Activated T-cell treated with anti-CD3 and anti-CD28 coated beads for 24 hours (primary cell): ENCODE results near the gene HYAL1.
"Not testable (repeated sequence)": the region's sequence is repeated elsewhere in the genome, so short reads cannot be mapped to it uniquely, and the experiment has no call there.

Source experiments
- DNase-seq: peaks from one replicate; pipeline ENCODE4 v3.0.0-alpha.2; 2020; ENCODE audit warnings: low read depth

HYAL1 gene

DNA sequence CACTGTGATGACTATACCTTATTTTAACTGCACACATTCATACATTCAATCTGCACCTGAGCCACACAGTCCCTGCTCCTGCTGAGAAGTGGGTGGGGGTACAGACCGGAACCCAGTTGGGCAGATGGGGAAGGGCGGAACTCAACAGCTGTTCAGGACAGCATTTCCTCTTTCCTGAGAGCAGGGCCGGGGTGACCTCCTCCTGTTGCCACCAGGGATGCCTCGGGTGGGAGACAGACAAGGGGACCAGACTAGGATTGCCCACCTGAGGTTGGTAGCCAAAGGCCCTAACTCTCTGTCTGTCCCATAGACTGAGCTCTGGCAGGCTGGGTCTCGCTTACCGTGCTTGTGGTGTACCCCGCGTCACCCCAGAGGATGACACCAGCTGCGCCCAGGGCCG, 15.2 kb upstream of the HYAL1 start:
- DNase-seq: no peak

DNA sequence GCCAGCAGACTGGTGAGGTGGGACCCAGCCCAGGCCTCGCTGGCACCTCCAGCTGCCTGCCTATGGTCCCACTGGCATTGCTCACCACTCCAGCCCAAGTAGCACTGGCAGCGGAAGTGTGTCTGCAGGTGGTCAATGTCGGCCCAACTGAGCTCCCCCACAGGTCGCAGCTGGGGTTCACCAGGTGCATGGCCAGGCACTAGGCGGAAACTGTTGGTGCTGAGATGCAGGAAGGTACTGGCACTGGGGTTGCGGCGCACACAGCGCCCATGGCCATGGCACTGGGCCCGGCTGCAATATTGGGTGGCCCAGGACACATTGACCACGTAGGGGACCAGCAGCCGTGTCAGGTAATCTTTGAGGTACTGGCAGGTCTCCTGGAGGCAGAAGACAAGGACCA, 14.8 kb upstream of the HYAL1 start:
- no peak for DNase-seq

- no peak for DNase-seq
These were observed 13.9 kb upstream of the HYAL1 start for GRCh38 chr3:50317300-50317699.

DNA sequence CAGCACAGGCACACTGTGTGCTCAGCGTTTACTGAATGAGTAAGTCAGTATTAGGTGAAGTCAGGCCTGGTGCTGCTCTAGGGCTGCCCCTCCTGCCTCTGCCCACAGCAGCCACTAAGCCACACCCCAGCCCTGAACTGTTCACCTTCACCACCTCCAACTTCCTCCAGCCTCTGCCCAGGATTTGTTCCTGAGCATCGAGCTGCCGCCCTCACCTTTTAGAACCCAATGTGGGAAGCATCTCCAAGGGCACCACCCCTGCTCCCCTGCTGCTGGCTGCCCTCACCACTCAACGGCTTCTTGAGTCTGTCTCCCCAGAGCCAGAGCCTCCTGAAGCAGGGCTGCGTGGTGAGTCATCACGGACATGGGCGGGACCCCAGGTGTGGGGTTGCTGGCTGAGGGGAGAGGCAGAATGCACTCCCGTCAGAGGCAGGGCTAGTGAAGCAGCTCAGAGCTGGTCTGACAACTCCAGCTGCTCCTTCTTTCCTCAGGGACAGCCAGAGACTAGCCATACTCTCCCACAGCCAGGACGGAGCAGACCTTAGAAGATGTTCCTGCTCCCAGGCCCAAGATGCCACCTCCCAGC, 13.4 kb upstream of the HYAL1 start:
- DNase-seq: no peak

- DNase-seq: no peak
These were observed 11.4 kb upstream of the HYAL1 start for GRCh38 chr3:50314816-50315215.

GRCh38 chr3:50314342-50314741, 11.0 kb upstream of the HYAL1 start:
- DNase-seq: no peak

DNA sequence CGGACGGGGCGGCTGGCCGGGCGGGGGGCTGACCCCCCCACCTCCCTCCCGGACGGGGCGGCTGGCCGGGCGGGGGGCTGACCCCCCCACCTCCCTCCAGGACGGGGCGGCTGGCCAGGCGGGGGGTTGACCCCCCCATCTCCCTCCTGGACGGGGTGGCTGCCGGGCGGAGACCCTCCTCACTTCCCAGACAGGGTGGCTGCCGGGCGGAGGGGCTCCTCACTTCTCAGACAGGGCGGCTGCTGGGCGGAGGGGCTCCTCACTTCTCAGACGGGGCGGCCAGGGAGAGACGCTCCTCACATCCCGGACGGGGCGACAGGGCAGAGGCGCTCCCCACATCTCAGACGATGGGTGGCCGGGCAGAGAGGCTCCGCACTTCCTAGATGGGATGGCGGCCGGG, 8.7 kb upstream of the HYAL1 start:
- not testable (repeated sequence) for DNase-seq

- DNase-seq: no peak
These were observed 1.2 kb upstream of the HYAL1 start for GRCh38 chr3:50304601-50305000.

DNA sequence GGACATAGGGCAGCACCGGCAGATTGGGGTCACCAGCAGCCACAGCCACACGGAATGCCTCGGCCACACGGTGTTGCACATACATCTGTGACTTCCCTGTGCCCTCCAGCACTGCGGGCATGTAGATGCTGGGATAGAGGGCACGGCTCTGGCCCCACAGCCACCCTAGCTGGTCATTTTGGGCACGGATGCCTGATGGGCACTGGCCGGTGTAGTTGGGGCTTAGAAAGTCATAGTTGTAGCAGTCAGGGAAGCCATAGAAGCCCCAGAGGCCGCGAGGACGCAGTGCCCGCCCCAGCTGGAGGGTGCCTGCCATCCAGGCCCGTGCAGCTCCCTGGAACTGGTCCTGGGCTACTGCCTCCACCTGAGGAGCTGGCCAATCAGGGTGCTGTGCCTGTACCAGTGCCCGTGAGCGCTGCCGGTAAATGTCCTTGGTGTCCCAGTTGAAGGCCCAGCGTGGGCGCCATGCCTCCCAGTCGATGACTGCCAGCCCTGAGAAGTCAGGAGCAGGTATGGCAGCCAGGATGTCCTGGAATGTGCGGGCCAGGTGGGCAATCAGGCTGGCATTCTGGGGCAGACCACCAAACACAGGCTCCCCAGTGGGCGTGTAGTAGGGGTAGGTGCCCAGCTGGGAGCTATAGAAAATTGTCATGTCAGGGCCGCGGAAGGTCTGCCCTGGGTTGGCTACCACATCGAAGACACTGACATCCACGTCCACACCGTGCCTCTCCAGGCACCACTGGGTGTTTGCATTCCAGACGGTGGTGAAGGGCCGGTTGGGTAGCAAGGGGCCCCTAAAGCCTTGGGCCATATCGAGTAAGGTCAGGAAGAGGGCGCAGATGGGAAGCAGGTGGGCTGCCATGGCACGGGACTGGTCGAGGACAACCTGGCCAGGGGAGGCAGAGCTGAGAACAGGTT, 1.0 kb downstream of the HYAL1 start:
- DNase-seq: no peak

- DNase-seq: no peak
These were observed 2.6 kb downstream of the HYAL1 start for GRCh38 chr3:50300681-50301254.

DNA sequence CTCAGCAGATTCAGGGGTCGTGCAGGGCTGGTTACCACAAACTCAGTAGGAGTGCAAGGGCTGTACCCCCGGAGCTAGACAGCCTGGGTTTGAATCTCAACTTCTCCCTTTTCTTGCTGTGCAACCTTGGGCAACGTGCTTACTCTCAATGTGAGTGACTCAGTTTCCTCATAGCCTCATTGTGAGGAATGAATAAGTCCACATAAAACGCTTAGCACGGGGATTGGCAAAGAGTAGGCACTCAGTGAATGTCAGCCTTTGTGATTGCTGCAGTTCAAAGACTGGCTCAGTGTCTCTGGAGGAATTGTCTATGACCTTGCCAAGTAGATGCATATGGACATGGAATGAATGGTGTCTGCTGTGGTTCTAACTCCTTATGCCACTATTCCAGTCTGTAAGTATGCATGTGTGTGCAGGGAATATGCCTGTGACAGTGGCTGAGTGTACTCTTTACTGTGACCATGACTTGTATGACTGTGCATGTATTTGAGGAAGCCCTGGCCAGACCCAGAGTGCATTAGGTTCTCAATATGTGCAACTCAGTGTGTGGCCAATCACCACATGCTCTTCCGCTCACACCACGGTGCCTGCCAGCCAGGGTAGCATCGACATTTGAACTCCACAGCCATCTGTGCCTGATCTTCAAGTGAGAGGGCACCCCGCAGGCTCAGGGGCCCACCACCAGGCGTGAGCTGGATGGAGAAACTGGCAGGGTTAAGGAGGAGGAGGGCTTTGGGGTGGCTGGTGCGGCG, 3.3 kb downstream of the HYAL1 start:
- DNase-seq: no peak

DNA sequence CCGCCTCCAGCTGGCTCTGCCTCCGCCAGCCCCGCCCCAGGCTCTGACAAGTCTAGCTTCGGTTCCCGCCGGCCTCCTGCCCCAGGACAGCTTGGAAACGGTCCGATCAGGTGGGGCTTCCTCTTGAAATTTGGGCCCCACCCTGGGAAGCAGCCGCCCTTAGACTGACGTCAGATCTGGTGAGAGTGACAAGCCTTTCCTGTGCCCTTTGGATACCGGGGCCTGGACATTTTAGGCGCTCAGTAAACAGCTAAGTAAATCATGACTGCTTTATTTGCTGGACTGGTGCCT, 3.8 kb downstream of the HYAL1 start:
- DNase-seq: no peak

- DNase-seq: peak; percentile 98
These were observed 4.3 kb downstream of the HYAL1 start, which contains the start of the genes HYAL3 and NAA80 for GRCh38 chr3:50298836-50299637. Gene HYAL3 (minus strand): TSS chr3:50299405. CDS start chr3:50295602, 3,803 bp downstream. Gene NAA80 (minus strand): TSS chr3:50299405. CDS start chr3:50297463, 1,942 bp downstream.

DNA sequence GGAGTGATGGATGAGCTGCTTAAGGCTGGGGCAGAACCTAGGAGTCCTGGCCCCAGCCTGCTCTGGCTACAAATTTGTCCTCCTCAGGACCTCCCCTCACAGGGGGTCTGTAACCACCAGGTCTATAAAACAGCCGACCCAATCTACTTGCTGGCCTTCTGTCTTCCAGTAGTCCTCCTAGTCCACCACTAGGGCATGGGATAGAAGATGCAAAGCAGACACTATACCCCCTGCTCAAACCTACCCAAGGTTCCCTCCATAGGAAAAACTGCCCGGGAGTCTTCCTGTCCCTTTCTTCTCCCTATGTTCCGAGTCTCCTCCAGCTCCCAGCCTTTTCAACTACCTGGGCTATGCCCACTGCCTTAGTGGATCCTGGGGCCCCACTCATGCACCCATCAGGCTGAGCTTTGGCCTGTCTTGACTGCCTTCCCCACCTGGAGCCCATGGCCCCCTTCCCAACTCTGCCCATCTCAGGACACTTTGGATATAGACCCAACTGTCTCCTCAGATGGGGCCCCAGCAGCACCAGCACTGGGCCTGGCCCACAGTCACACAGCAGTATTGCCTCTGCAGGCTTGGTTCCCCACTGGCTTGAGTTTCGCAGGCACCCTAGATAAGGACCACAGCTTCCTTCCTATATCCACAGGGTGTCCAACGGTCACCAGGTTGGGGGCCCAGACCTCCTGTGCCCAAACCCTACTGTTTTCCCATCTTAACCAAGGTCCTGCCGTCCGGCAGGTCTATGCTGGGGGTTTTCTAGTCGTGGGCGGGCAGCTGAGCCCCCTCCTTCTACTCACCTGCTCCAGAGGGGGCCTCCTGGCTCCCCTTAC, 5.3 kb downstream of the HYAL1 start:
- no peak for DNase-seq

DNA sequence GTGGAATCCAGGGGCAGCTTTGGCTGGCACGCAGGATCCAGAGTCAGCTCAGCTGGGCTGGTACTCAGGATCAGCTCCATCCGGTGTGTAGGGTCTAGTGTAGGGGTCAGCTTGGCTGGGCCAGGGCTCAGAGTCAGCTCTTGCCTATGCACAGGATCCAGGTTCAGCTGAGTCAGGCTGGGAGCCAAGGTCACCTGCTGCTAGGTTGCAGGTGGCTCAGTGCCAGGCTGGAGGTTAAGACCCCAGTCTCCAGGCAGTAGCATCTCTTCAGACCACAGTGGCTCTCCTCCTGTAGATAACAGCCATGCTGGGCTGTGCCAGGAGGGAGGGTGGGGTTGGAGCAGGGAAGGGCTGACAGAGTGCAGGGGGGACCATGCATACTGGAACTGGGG, 6.0 kb downstream of the HYAL1 start:
- DNase-seq: no peak

DNA sequence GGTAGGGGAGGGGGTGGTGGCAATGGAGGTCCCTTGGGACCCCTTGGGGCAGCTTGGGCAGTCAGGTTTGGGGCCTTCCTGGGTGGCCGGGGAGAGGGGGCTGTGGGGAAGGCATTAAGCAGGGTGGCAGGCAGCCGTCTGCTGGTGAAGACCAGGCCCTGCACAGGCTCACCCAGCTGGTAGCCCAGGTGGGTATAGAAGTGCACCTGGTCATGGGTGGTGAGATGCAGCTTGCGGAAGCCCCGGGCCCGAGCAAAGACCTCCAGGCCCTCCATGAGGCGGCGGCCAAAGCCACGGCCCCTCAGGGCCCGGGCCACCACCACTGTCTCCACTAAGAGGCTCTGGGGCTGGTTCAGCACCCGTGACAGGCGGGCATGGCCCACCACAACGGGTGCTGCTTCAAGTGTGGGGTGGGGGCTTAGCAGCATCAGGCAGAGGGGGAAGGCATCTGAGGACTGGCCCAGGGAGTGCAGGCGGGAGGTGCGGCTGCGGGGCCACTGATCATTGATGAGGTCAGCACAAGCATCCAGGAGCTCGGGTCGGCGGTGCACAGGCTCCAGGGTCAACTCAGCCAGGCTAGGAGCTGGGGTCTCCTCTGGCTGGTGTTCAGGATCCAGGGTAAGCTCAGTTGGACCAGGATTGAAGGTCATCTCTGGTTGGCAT, 6.5 kb downstream of the HYAL1 start:
- no peak for DNase-seq

DNA sequence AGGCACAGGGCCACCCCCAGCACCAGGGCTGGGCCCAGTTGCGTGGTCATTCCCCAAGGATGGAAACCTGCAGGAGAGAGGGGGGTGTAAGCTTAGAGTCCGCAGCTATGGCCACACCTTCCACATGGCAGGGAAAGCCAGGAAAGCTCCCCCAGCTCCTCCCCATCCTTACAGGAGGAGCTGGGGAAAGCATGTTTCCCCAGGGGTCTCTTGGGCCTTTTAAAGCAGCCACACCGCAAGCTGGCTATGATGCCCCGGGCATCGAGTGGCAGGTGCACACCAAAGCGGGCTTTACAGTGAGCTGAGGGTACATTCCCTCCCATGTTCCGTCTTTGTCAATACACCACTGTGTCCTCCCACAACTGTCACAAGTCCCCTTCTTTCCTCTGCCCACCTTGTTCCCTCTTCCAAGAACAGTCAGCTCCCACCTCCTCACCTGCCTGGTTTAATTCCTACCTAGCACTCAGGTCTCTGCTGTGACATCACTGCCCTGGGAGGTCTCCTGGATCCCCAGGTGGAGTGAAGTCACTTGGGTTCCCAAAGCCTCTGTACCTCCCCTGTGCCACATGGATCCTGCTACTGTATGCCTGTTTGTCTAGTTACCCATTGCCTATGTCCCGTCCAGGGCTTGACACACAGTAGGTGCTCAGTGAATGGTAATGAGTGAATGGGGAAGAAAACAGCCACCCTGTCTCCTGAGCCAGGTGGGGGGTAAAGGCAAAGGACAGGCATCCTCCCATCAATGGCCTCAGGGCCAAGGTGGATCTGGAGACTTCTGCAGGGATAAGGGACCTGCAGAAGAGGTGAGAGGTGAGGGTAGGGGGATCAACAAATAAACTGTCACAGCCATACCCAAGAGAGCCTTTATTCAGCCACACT, 7.6 kb downstream of the HYAL1 start:
- no peak for DNase-seq

DNA sequence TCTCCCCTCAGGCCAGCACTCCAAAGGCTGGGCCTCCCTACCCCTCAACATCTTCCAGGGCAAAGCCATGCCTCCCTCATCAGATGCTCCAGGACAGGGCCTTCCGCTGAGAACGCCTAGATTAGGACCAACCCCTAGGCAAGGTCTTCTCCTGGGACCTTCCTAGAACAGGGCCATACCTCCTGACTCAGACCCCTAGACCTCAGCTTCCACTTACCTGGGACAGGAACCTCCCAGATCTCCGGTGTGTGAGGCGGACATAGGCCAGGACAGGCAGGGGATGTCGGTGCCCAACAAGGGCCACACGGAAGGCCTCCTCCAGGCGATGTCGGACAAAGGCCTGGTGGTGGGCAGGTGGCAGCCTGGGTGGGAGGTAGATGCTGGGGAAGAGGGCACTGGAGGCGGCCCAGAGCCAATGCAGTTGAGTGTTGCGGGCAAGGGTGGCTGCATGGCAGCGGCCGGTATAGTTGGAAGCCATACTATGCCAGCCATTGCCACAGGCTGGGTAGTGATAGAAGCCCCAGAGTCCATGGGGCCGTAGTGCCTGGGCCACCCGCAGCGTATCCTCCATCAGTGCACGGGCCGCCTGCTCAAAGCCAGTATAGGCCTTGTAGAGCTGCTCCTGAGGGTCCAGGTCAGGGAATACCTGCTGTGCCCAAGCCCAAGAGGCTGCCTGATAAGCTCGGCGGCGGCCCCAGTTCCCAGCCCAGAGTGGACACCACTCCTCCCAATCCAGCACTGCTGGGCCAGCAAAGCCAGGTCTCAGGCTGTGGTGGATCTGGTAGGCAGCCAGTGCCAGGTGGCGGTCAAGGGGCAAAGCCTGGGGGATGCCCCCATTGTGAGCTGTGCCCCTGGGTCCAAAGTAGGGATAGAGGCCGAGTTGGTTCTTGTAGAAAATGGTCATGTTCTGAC, 8.6 kb downstream of the HYAL1 start:
- DNase-seq: no peak
